KOPT-K1 (cell line): ENCODE data around the gene SFXN5.
"Not testable (repeated sequence)": the region's sequence is repeated elsewhere in the genome, so short reads cannot be mapped to it uniquely, and the experiment has no call there.

Experiments used
- H3K27ac ChIP-seq: fragments of 200-600 bp; sonication (generic); 2 replicates; pipeline ENCODE4 v1.5.1; 2016; ENCODE audit warnings: antibody characterized with exemption, mild to moderate bottlenecking, low read depth, low read length; ENCODE audit not compliant: poor library complexity, severe bottlenecking
- H3K36me3 ChIP-seq: fragments of 200-600 bp; sonication (generic); 2 replicates; pipeline ENCODE4 v1.5.1; 2017; ENCODE audit warnings: antibody characterized with exemption, mild to moderate bottlenecking, low read length, moderate library complexity; ENCODE audit not compliant: insufficient read depth
- H3K9me3 ChIP-seq: fragments of 200-600 bp; sonication (generic); 2 replicates; pipeline ENCODE4 v1.5.1; 2017; ENCODE audit warnings: antibody characterized with exemption, low read length, mild to moderate bottlenecking; ENCODE audit not compliant: insufficient read depth, poor library complexity, severe bottlenecking

The SFXN5 gene

GRCh38 chr2:72916743-72917137 is 154.8 kb downstream of the SFXN5 start:
- no peaks in the 10 kb centered on the region for H3K36me3 ChIP-seq
- H3K9me3 ChIP-seq, result peaks cover 24% of the 10 kb centered on the region
- H3K27ac ChIP-seq, result no peak overlapping the region

GRCh38 chr2:72915907-72916742 is 155.4 kb downstream of the SFXN5 start:
- Histone ChIP-seq H3K27ac (no peak overlapping the region), H3K9me3 (peaks cover 24% of the 10 kb centered on the region)

GRCh38 chr2:72915320-72915906 is 156.1 kb downstream of the SFXN5 start:
- H3K27ac ChIP-seq, result no peak overlapping the region
- no peaks in the 10 kb centered on the region for H3K36me3 ChIP-seq
- H3K9me3 ChIP-seq, result peaks cover 24% of the 10 kb centered on the region

More at GRCh38 chr2:72915907-72916742, 155.4 kb downstream of the SFXN5 start:
- H3K36me3 ChIP-seq, result no peaks in the 10 kb centered on the region

- no peaks in the 10 kb centered on the region for H3K36me3 ChIP-seq
- peaks cover 24% of the 10 kb centered on the region for H3K9me3 ChIP-seq
- no peak overlapping the region for H3K27ac ChIP-seq
Measured at GRCh38 chr2:72914589-72915319, 156.8 kb downstream of the SFXN5 start.

- Histone ChIP-seq H3K27ac (no peak overlapping the region), H3K36me3 (no peaks in the 10 kb centered on the region), H3K9me3 (peaks cover 24% of the 10 kb centered on the region)
Measured at GRCh38 chr2:72914206-72914559, 157.3 kb downstream of the SFXN5 start.

GRCh38 chr2:72913486-72914205 is 157.9 kb downstream of the SFXN5 start:
- H3K27ac ChIP-seq, result no peak overlapping the region
- H3K36me3 ChIP-seq, result no peaks in the 10 kb centered on the region
- peaks cover 20% of the 10 kb centered on the region for H3K9me3 ChIP-seq

GRCh38 chr2:72911256-72911655 is 160.3 kb downstream of the SFXN5 start:
- H3K9me3 ChIP-seq, result peaks cover 4% of the 10 kb centered on the region
- H3K36me3 ChIP-seq, result no peaks in the 10 kb centered on the region
- H3K27ac ChIP-seq, result no peak overlapping the region

GRCh38 chr2:72908741-72909140 is 162.8 kb downstream of the SFXN5 start:
- peaks cover 6% of the 10 kb centered on the region for H3K9me3 ChIP-seq
- no peaks in the 10 kb centered on the region for H3K36me3 ChIP-seq
- H3K27ac ChIP-seq, result no peak overlapping the region

- not testable (repeated sequence) for H3K9me3 ChIP-seq, H3K27ac ChIP-seq, H3K36me3 ChIP-seq
Measured at GRCh38 chr2:72907369-72907768, 164.1 kb downstream of the SFXN5 start.

- Histone ChIP-seq H3K9me3 (peaks cover 6% of the 10 kb centered on the region), H3K27ac (no peak overlapping the region), H3K36me3 (no peaks in the 10 kb centered on the region)
Measured at GRCh38 chr2:72901426-72901825, 170.1 kb downstream of the SFXN5 start.

- Histone ChIP-seq H3K27ac (no peak overlapping the region), H3K36me3 (no peaks in the 10 kb centered on the region), H3K9me3 (no peaks in the 10 kb centered on the region)
Measured at GRCh38 chr2:72900191-72900825, 171.2 kb downstream of the SFXN5 start.

- Histone ChIP-seq H3K9me3 (no peaks in the 10 kb centered on the region), H3K36me3 (no peaks in the 10 kb centered on the region), H3K27ac (no peak overlapping the region)
Measured at GRCh38 chr2:72898585-72898906, 173.0 kb downstream of the SFXN5 start.

- H3K9me3 ChIP-seq, result no peaks in the 10 kb centered on the region
- no peaks in the 10 kb centered on the region for H3K36me3 ChIP-seq
- no peak overlapping the region for H3K27ac ChIP-seq
Measured at GRCh38 chr2:72897785-72898584, 173.5 kb downstream of the SFXN5 start.

- H3K27ac ChIP-seq, result no peak overlapping the region
Measured at GRCh38 chr2:72896446-72896845, 175.1 kb downstream of the SFXN5 start.

More at GRCh38 chr2:72896446-72896845, 175.1 kb downstream of the SFXN5 start:
- Histone ChIP-seq H3K9me3 (no peaks in the 10 kb centered on the region), H3K36me3 (no peaks in the 10 kb centered on the region)
